Fibroblast of villous mesenchyme (primary cell): Measurements from ENCODE around the gene WHAMM. TPM values are rescaled to one million over a fixed set of nuclear protein-coding genes. Genes with fewer than 3 reads are reported as not detected.
"Not testable (repeated sequence)": the region's sequence is repeated elsewhere in the genome, so short reads cannot be mapped to it uniquely, and the experiment has no call there.

Experiments
- DNase-seq: peaks from one replicate; pipeline ENCODE4 v3.0.0-alpha.2; 2010; ENCODE audit warnings: low read depth
- H3K4me3 ChIP-seq: 2 replicates; pipeline ENCODE4 v1.5.1; 2011; ENCODE audit warnings: low read depth, mild to moderate bottlenecking, low read length
- total RNA-seq: library from RNA; depleted of rRNA; stranded (reverse); fragments of >200 nt; gene quantifications from 2 replicates; pipeline ENCODE4 v1.2.3, GENCODE V29; 2012
- TF ChIP-seq, protein P1 (sequence below): IDR thresholded peaks from 2 replicates; pipeline ENCODE4 v1.5.1; 2012; ENCODE audit warnings: low read depth, mild to moderate bottlenecking, low read length; ENCODE audit not compliant: insufficient read depth

WHAMM gene, protein sequence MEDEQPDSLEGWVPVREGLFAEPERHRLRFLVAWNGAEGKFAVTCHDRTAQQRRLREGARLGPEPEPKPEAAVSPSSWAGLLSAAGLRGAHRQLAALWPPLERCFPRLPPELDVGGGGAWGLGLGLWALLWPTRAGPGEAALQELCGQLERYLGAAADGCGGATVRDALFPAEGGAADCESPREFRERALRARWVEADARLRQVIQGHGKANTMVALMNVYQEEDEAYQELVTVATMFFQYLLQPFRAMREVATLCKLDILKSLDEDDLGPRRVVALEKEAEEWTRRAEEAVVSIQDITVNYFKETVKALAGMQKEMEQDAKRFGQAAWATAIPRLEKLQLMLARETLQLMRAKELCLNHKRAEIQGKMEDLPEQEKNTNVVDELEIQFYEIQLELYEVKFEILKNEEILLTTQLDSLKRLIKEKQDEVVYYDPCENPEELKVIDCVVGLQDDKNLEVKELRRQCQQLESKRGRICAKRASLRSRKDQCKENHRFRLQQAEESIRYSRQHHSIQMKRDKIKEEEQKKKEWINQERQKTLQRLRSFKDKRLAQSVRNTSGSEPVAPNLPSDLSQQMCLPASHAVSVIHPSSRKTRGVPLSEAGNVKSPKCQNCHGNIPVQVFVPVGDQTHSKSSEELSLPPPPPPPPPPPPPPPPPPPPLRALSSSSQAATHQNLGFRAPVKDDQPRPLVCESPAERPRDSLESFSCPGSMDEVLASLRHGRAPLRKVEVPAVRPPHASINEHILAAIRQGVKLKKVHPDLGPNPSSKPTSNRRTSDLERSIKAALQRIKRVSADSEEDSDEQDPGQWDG
- total RNA-seq, result 5.8 and 7.8 TPM in 2 replicates

DNA sequence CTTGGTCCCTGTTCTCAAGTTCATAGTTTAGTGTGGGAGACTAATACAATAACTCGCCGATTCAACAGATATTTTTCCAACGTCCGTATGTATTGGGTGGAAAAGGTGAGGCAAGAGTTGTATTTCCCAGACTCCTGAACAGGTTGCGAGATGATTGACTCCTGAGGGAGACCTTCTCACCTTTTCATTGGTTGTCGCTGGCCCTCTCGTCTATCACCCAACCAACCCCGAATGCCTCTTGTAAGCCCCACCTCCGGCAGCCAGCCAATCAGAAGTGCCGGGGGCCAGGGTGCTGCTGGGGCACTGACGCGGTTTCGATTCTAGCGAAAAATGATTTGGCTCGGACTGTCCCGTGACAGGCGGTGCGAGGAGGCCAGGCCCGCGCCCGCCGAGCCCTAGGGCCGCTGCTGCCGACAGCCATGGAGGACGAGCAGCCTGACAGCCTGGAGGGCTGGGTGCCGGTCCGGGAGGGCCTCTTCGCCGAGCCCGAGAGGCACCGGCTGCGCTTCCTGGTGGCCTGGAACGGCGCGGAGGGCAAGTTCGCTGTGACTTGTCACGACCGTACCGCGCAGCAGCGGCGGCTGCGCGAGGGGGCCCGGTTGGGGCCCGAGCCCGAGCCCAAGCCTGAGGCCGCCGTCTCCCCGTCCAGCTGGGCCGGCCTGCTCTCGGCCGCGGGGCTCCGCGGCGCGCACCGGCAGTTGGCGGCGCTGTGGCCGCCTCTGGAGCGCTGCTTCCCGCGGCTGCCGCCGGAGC, at the start of gene WHAMM:
Gene WHAMM (plus strand): TSS at position 321 of the 753 bp plus-strand sequence. CDS start 99 bp downstream, at position 420.
- TF ChIP-seq, protein P1, sequence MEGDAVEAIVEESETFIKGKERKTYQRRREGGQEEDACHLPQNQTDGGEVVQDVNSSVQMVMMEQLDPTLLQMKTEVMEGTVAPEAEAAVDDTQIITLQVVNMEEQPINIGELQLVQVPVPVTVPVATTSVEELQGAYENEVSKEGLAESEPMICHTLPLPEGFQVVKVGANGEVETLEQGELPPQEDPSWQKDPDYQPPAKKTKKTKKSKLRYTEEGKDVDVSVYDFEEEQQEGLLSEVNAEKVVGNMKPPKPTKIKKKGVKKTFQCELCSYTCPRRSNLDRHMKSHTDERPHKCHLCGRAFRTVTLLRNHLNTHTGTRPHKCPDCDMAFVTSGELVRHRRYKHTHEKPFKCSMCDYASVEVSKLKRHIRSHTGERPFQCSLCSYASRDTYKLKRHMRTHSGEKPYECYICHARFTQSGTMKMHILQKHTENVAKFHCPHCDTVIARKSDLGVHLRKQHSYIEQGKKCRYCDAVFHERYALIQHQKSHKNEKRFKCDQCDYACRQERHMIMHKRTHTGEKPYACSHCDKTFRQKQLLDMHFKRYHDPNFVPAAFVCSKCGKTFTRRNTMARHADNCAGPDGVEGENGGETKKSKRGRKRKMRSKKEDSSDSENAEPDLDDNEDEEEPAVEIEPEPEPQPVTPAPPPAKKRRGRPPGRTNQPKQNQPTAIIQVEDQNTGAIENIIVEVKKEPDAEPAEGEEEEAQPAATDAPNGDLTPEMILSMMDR, result no peak
- H3K4me3 ChIP-seq, result peak within 1 kb of the TSS; percentile 88
- DNase-seq, result peak; percentile 99

DNA sequence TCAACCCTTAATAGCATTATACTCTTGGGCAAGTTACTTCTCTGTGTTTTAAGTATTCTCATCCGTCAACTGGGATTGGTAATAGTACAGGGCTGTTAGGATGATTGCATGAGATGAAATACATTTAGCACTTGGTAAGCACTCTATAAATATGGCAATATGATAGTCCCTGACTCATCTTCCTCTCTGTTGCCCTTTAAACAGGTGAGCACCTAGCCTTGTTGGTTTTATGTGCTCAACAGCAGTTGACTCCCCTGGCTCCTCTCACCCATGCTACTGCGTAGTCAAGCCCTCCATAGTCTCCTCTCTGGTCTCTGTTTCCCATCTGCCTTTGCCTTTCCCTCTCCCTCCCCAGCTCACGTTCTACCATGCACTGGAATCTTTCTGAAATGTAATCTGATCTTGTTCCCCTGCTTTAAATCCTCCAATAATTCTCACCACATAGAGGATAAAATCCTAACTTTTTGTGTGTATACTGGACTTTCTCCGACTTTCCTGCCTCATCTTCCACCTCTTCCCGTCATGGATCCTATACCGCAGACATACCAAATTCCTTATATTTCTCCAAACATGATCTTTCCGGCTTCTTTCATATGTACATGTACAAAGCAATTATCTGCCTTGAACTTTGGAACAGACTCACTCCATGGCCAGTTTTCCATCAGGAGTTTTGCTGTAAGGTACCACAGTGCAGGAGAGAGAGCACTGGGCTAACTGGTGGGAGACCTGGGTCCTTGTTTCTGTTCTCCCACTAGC, 45.9 kb upstream of the WHAMM start:
- TF ChIP-seq, protein P1, result no peak
- DNase-seq, result no peak
- no peak overlapping the region for H3K4me3 ChIP-seq

DNA sequence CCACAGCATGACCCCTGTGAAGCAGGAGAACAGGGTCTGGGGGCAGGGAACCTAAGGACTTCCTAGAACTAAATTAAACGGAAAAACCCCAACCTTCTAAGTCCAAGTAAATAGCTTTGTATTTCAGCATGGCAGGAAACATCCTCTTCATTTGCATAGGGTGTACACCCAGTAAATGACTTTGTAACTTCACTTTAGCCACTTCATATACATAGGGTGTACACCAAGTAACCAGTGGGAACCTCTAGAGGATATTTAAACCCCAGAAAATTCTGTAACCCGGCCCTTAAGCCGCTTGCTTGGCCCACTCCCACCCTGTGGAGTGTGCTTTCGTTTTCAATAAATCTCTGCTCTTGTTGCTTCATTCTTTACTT, 45.3 kb upstream of the WHAMM start:
- TF ChIP-seq, protein P1, result no peak
- no peak overlapping the region for H3K4me3 ChIP-seq
- DNase-seq, result no peak

DNA sequence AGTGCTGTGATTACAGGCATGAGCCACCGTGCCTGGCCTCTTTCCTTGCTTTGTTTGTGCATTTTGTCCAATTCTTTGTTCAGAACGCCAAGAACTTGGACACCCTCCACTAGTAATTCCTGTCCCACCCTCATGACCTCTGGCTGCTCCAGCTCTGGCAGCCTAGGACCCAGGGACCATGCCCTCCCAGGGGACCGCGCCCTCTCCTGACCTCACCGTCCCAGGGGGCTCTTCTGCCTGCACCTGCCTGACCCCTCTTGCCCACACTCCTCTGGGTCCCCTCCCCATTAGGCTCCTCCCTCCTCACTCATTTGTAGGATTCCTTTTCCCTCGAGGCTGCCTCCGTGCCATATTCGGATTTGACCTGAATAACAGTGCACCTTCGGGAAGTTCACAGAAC, 44.7 kb upstream of the WHAMM start:
- TF ChIP-seq, protein P1, result no peak
- H3K4me3 ChIP-seq, result no peak overlapping the region
- DNase-seq, result no peak

DNA sequence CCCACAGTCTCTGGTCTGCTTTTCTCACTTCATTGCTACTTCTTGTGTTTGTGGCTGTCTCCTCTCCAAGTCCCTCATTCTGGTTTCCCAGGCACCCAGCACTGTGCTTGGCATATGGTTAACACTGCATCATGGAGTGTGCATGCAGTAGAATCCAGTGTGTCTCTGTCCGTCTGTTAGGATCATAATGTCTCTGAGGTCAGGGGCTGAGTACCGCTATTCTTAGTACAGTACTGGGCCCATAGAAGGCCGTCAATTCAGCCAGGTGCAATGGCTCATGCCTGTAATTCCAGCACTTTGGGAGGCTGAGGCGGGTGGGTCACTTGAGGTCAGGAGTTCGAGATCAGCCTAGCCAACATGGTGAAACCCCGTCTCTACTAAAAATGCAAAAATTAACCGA, 43.2 kb upstream of the WHAMM start:
- not testable (repeated sequence) for DNase-seq, H3K4me3 ChIP-seq

DNA sequence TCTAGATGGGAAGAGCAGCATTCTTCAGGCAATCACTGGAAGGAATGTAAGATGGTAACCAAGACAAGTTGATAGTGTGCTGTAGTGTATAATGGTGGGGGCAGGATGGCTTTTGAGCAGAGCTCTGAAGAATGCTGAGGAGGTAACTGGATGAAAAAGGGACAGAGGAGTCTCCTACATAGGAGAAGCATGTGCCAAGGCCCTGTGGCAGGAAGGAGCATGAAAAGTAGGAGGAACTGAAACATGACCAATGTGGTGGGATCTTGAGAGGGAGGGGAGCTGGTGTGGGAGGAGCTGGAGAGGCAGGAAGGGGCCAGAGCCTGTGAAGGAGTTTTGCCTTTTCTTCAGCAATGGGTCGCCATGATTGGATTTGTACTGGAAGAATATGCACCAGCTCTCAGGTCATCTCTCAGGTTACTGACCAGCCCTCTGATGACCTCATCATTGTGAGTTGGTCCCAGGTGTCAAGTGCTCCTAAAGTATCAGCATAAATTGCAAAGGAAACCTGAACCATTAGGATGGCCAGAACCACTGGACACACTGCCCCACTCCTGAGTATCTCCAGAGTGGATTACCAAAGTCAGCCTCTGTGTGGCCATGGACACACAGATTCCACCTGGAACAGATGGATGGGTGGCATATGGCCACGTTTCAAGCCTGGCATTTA, 42.1 kb upstream of the WHAMM start:
- H3K4me3 ChIP-seq, result no peak overlapping the region
- no peak for DNase-seq
- TF ChIP-seq, protein P1, result no peak
